Measurements from ENCODE around the gene GLRX. TPM values are rescaled to one million over a fixed set of nuclear protein-coding genes. Genes with fewer than 3 reads are reported as not detected.

Gene GLRX
- total and polyA plus RNA-seq, 2 of the 13 experiments (the other 11 are each of a cell fraction or from before 2014, with no cell fraction given): 63.8 to 499 TPM

DNA sequence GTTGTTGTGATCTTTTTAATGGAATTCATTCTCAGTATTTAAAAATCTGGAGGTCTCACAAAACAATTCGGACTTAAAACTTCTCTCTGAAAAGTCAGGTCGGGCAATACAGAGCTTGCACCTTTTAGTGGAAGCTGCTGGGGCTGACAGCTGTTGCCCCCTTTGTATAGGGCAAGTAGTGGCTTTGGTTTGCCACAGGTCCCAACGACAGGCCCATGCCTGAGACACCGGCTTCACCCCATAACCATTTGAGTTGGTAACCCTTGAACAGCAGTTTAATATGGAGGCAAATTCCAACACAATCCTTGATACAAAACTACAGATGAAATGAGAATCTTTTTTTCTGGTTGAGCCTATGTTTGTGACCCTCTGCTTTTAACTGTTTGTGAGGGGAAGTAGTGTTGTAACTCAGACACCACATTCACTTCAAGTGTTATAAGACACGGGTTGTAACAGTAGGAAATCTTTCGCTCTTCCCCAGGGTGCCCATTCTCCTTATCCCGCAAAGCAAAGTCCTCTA lies 752 bp upstream of the GLRX start (continued):
- TF ChIP-seq, protein P1, sequence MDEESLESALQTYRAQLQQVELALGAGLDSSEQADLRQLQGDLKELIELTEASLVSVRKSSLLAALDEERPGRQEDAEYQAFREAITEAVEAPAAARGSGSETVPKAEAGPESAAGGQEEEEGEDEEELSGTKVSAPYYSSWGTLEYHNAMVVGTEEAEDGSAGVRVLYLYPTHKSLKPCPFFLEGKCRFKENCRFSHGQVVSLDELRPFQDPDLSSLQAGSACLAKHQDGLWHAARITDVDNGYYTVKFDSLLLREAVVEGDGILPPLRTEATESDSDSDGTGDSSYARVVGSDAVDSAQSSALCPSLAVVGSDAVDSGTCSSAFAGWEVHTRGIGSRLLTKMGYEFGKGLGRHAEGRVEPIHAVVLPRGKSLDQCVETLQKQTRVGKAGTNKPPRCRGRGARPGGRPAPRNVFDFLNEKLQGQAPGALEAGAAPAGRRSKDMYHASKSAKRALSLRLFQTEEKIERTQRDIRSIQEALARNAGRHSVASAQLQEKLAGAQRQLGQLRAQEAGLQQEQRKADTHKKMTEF (CRISPR knock-in tag; IDR thresholded peaks at IDR 0.05): no peak
- no peak for TF ChIP-seq CHCHD3 (CRISPR knock-in tag; IDR thresholded peaks at IDR 0.05)
- TF ChIP-seq, protein P2, sequence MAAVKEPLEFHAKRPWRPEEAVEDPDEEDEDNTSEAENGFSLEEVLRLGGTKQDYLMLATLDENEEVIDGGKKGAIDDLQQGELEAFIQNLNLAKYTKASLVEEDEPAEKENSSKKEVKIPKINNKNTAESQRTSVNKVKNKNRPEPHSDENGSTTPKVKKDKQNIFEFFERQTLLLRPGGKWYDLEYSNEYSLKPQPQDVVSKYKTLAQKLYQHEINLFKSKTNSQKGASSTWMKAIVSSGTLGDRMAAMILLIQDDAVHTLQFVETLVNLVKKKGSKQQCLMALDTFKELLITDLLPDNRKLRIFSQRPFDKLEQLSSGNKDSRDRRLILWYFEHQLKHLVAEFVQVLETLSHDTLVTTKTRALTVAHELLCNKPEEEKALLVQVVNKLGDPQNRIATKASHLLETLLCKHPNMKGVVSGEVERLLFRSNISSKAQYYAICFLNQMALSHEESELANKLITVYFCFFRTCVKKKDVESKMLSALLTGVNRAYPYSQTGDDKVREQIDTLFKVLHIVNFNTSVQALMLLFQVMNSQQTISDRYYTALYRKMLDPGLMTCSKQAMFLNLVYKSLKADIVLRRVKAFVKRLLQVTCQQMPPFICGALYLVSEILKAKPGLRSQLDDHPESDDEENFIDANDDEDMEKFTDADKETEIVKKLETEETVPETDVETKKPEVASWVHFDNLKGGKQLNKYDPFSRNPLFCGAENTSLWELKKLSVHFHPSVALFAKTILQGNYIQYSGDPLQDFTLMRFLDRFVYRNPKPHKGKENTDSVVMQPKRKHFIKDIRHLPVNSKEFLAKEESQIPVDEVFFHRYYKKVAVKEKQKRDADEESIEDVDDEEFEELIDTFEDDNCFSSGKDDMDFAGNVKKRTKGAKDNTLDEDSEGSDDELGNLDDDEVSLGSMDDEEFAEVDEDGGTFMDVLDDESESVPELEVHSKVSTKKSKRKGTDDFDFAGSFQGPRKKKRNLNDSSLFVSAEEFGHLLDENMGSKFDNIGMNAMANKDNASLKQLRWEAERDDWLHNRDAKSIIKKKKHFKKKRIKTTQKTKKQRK (IDR thresholded peaks at IDR 0.05; ENCODE audit: low read length): no peak
- no peak for TF ChIP-seq ZNF121 (CRISPR knock-in tag; IDR thresholded peaks at IDR 0.05)
- TF ChIP-seq SPEN (CRISPR knock-in tag; IDR thresholded peaks at IDR 0.05; ENCODE audit: low read depth): no peak
- TF ChIP-seq IKZF1 (IDR thresholded peaks at IDR 0.05): no peak
- no peak for TF ChIP-seq GFI1 (CRISPR knock-in tag; IDR thresholded peaks at IDR 0.05; ENCODE audit: borderline replicate concordance)
- TF ChIP-seq ZNF775 (CRISPR knock-in tag; IDR thresholded peaks at IDR 0.05; ENCODE audit: borderline replicate concordance): 0 out of 2 replicates have a peak, but pooled peaks have one; percentile 15
- TF ChIP-seq ZSCAN12 (CRISPR knock-in tag; IDR thresholded peaks at IDR 0.05): no peak
- TF ChIP-seq PTBP1 (IDR thresholded peaks at IDR 0.05; ENCODE audit: low read depth, low read length, poor library complexity, severe bottlenecking): no peak
- TF ChIP-seq, protein P3, sequence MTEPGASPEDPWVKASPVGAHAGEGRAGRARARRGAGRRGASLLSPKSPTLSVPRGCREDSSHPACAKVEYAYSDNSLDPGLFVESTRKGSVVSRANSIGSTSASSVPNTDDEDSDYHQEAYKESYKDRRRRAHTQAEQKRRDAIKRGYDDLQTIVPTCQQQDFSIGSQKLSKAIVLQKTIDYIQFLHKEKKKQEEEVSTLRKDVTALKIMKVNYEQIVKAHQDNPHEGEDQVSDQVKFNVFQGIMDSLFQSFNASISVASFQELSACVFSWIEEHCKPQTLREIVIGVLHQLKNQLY (CRISPR knock-in tag; IDR thresholded peaks at IDR 0.05): no peak
- no peak for TF ChIP-seq KLF12 (CRISPR knock-in tag; IDR thresholded peaks at IDR 0.05; ENCODE audit: borderline replicate concordance)
- peak; percentile 57; the same call in 1 of the 2 replicates for TF ChIP-seq ZKSCAN8 (CRISPR knock-in tag; IDR thresholded peaks at IDR 0.05; ENCODE audit: borderline replicate concordance)
- TF ChIP-seq, protein P4, sequence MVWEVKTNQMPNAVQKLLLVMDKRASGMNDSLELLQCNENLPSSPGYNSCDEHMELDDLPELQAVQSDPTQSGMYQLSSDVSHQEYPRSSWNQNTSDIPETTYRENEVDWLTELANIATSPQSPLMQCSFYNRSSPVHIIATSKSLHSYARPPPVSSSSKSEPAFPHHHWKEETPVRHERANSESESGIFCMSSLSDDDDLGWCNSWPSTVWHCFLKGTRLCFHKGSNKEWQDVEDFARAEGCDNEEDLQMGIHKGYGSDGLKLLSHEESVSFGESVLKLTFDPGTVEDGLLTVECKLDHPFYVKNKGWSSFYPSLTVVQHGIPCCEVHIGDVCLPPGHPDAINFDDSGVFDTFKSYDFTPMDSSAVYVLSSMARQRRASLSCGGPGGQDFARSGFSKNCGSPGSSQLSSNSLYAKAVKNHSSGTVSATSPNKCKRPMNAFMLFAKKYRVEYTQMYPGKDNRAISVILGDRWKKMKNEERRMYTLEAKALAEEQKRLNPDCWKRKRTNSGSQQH (CRISPR knock-in tag; IDR thresholded peaks at IDR 0.05; ENCODE audit: low read depth): peak; percentile 74; the same call in 1 of the 2 replicates
- no peak for TF ChIP-seq ATM (IDR thresholded peaks at IDR 0.05; ENCODE audit: borderline replicate concordance)
- no peak for TF ChIP-seq MATR3 (CRISPR knock-in tag; IDR thresholded peaks at IDR 0.05)
- 0 out of 2 replicates have a peak, but pooled peaks have one; percentile 27 for TF ChIP-seq ZSCAN20 (CRISPR knock-in tag; IDR thresholded peaks at IDR 0.05; ENCODE audit: borderline replicate concordance)
- no peak for TF ChIP-seq REPIN1 (CRISPR knock-in tag; IDR thresholded peaks at IDR 0.05; ENCODE audit: borderline replicate concordance, low read depth)
- no peak for TF ChIP-seq JUNB (CRISPR knock-in tag; IDR thresholded peaks at IDR 0.05; ENCODE audit: borderline replicate concordance)
- TF ChIP-seq, protein P5, sequence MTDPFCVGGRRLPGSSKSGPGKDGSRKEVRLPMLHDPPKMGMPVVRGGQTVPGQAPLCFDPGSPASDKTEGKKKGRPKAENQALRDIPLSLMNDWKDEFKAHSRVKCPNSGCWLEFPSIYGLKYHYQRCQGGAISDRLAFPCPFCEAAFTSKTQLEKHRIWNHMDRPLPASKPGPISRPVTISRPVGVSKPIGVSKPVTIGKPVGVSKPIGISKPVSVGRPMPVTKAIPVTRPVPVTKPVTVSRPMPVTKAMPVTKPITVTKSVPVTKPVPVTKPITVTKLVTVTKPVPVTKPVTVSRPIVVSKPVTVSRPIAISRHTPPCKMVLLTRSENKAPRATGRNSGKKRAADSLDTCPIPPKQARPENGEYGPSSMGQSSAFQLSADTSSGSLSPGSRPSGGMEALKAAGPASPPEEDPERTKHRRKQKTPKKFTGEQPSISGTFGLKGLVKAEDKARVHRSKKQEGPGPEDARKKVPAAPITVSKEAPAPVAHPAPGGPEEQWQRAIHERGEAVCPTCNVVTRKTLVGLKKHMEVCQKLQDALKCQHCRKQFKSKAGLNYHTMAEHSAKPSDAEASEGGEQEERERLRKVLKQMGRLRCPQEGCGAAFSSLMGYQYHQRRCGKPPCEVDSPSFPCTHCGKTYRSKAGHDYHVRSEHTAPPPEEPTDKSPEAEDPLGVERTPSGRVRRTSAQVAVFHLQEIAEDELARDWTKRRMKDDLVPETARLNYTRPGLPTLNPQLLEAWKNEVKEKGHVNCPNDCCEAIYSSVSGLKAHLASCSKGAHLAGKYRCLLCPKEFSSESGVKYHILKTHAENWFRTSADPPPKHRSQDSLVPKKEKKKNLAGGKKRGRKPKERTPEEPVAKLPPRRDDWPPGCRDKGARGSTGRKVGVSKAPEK (CRISPR knock-in tag; IDR thresholded peaks at IDR 0.05; ENCODE audit: borderline replicate concordance): no peak
- no peak for TF ChIP-seq ZNF138 (CRISPR knock-in tag; IDR thresholded peaks at IDR 0.05; ENCODE audit: low read depth)

All from HepG2 (cell line).